Measurements from ENCODE around the gene NOA1. TPM values are rescaled to one million over a fixed set of nuclear protein-coding genes. Genes with fewer than 3 reads are reported as not detected.
A peak's percentile ranks its signal among the peaks of the same experiment; 100 is the strongest.

Gene NOA1
- total and polyA plus RNA-seq, 11 donors = 5.3 to 23.0 (median 12.2) TPM

- peak overlapping the region in 9 of 12 donors; percentile 79 to 97 (median 91) for H3K27ac ChIP-seq
- DNase-seq = no peak
- peaks cover 0 to 9% (median 1%) of the 10 kb centered on the region in 9 donors for H3K36me3 ChIP-seq
- 10 to 16% (median 14%) methylated on average over 21 of the region's 21 CpGs for WGBS, 4 donors
- H3K4me3 ChIP-seq = peak overlapping the region; percentile 74 to 97 (median 93)
- TF ChIP-seq POLR2A (IDR thresholded peaks at IDR 0.05) = no peak
- TF ChIP-seq CTCF (IDR thresholded peaks at IDR 0.05) = no peak
- H3K4me1 ChIP-seq = peaks cover 5 to 73% (median 56%) of the 10 kb centered on the region in 12 donors
- H3K27me3 ChIP-seq = no peaks in the 10 kb centered on the region
- no peaks in the 10 kb centered on the region for H3K9me3 ChIP-seq
- intact Hi-C loops (cut with DNase I) = loop anchor here in 8 of 10 donors (2.0 to 10.0 kb wide), 4 partner anchors 15 to 133 kb away; partner anchors contain the start of genes REST (in 6 of the 8) and IGFBP7 (in 1 of the 8)
- ATAC-seq = no peak
Observed at GRCh38 chr4:56979421-56980072, 2.1 kb upstream of the NOA1 start.

GRCh38 chr4:56978750-56979303, 1.4 kb upstream of the NOA1 start, which contains the start of gene POLR2B:
TSS of gene POLR2B (plus strand) at chr4:56978896. CDS start at chr4:56978986, 90 bp downstream.
- Histone ChIP-seq H3K36me3 (peaks cover 0 to 12% (median 8%) of the 10 kb centered on the region in 9 donors), H3K4me3 (peak within 1 kb of the TSS; percentile 74 to 97 (median 93)), H3K27me3 (no peaks in the 10 kb centered on the region), H3K4me1 (peaks cover 5 to 75% (median 56%) of the 10 kb centered on the region in 12 donors), H3K27ac (peak within 1 kb of the TSS; percentile 72 to 97 (median 86)), H3K9me3 (peaks cover 0 to 4% (median 0%) of the 10 kb centered on the region in 12 donors)
- peak; percentile 94 to 98 (median 97) for DNase-seq
- peak; percentile 87 to 92 (median 90) for ATAC-seq
- TF ChIP-seq CTCF (IDR thresholded peaks at IDR 0.05) (no peak), POLR2A (IDR thresholded peaks at IDR 0.05) (peak in 1 of 2 donors; percentile 78)
- intact Hi-C loops (cut with DNase I) = loop anchor here in 8 of 10 donors (2.0 to 10.0 kb wide), 4 partner anchors 16 to 133 kb away; partner anchors contain the start of genes REST (in 6 of the 8) and IGFBP7 (in 1 of the 8)
- WGBS, 4 donors = 0 to 1% (median 0%) methylated on average over 33 to 37 of the region's 37 CpGs

GRCh38 chr4:56976837-56977320, 527 bp downstream of the NOA1 start:
- Histone ChIP-seq H3K27ac (peak overlapping the region; percentile 69 to 97 (median 86)), H3K36me3 (peaks cover 0 to 31% (median 25%) of the 10 kb centered on the region in 9 donors), H3K27me3 (no peaks in the 10 kb centered on the region), H3K4me3 (peak overlapping the region; percentile 74 to 97 (median 93)), H3K4me1 (peaks cover 5 to 57% (median 44%) of the 10 kb centered on the region in 12 donors), H3K9me3 (peaks cover 0 to 20% (median 10%) of the 10 kb centered on the region in 12 donors)
- intact Hi-C loops (cut with DNase I) = loop anchor here in 8 of 10 donors (2.0 to 10.0 kb wide), 4 partner anchors 62 to 135 kb away; partner anchors contain the start of genes REST (in 6 of the 8) and IGFBP7 (in 1 of the 8)
- no peak for TF ChIP-seq POLR2A (IDR thresholded peaks at IDR 0.05)
- peak in 2 of 12 donors; percentile 13 to 28 for TF ChIP-seq CTCF (IDR thresholded peaks at IDR 0.05)
- WGBS, 4 donors = 0 to 2% (median 1%) methylated on average over 12 to 46 of the region's 46 CpGs
- peak in 3 of 5 donors; percentile 41 to 76 (median 52) for DNase-seq
- peak in 3 of 4 donors; percentile 7 to 49 (median 30) for ATAC-seq

Measured in heart left ventricle (tissue), 16 donors.